IMR-90 (cell line): ENCODE data around the gene HAUS5. TPM values are rescaled to one million over a fixed set of nuclear protein-coding genes. Genes with fewer than 3 reads are reported as not detected.

Source experiments
- ATAC-seq: fragments of 200-7000 bp; cut with Tn5 transposase; 2 replicates; pipeline ENCODE4 v1.9.1; 2020; ENCODE audit warnings: low read depth, mild to moderate bottlenecking, moderate library complexity
- BruUV-seq: library from RNA; stranded (reverse); fragments of 400-500 nt; replicated peaks from 2 replicates; lab custom pipeline; 2021; lab: Mats Ljungman, UMichigan
- CTCF ChIA-PET: fragments of 300-600 bp; formaldehyde crosslinking; extraction: SDS; loops from one replicate; lab custom pipeline; 2021; ENCODE audit warnings: antibody characterized with exemption; lab: Yijun Ruan, JAX
- POLR2A ChIA-PET: fragments of 300-600 bp; sonication (Branson Sonifier 250); formaldehyde crosslinking; loops from one replicate; lab custom pipeline; 2022; ENCODE audit warnings: antibody characterized with exemption; ENCODE audit not compliant: unreplicated experiment; lab: Charles Lee
- DNase-seq: peaks from one replicate; pipeline ENCODE4 v3.0.0; 2013
- H2AFZ ChIP-seq: replicated peaks from 2 replicates; pipeline ENCODE3; 2013; ENCODE audit warnings: low read length, mild to moderate bottlenecking; ENCODE audit not compliant: poor library complexity
- H2AK5ac ChIP-seq: 2 replicates; pipeline ENCODE4 v1.6.1; 2013; ENCODE audit warnings: low read depth, low read length, inconsistent platforms
- H2AK9ac ChIP-seq: replicated peaks from 2 replicates; pipeline ENCODE3; 2013; ENCODE audit warnings: mild to moderate bottlenecking, low read depth, low read length, moderate library complexity; ENCODE audit not compliant: poor library complexity
- H2BK120ac ChIP-seq: 2 replicates; pipeline ENCODE4 v1.6.1; 2013; ENCODE audit warnings: low read depth, low read length, inconsistent platforms
- H2BK15ac ChIP-seq: 3 replicates; pipeline ENCODE4 v1.6.1; 2013; ENCODE audit warnings: low read depth, low read length, inconsistent platforms
- H2BK20ac ChIP-seq: 2 replicates; pipeline ENCODE4 v1.6.1; 2013; ENCODE audit warnings: low read depth, mild to moderate bottlenecking, inconsistent platforms, low read length, moderate library complexity
- H2BK5ac ChIP-seq: 2 replicates; pipeline ENCODE4 v1.6.1; 2013; ENCODE audit warnings: mild to moderate bottlenecking, low read depth, low read length, inconsistent platforms; ENCODE audit not compliant: poor library complexity, severe bottlenecking
- H3K14ac ChIP-seq: replicated peaks from 2 replicates; pipeline ENCODE4 v1.6.1; 2013; ENCODE audit warnings: low read depth, low read length, inconsistent platforms
- H3K18ac ChIP-seq: 2 replicates; pipeline ENCODE4 v1.6.1; 2013; ENCODE audit warnings: low read depth, low read length, control low read depth
- H3K23ac ChIP-seq: 2 replicates; pipeline ENCODE4 v1.6.1; 2013; ENCODE audit warnings: low read depth, low read length, inconsistent platforms
- H3K27ac ChIP-seq: 2 replicates; pipeline ENCODE4 v1.5.1; 2013; ENCODE audit warnings: mild to moderate bottlenecking, control low read depth, low read length; ENCODE audit not compliant: insufficient read depth
- H3K27me3 ChIP-seq: 2 replicates; pipeline ENCODE4 v1.6.1; 2013; ENCODE audit warnings: low read length; ENCODE audit not compliant: control insufficient read depth, insufficient read depth
- H3K36me3 ChIP-seq: 2 replicates; pipeline ENCODE4 v1.6.1; 2013; ENCODE audit warnings: low read length, mixed read lengths; ENCODE audit not compliant: control insufficient read depth, insufficient read depth
- H3K4ac ChIP-seq: 2 replicates; pipeline ENCODE4 v1.6.1; 2013; ENCODE audit warnings: low read depth, low read length, inconsistent platforms
- H3K4me1 ChIP-seq: 2 replicates; pipeline ENCODE4 v1.6.1; 2013; ENCODE audit warnings: low read length, mixed read lengths; ENCODE audit not compliant: control insufficient read depth, insufficient read depth
- H3K4me2 ChIP-seq: 2 replicates; pipeline ENCODE4 v1.6.1; 2013; ENCODE audit warnings: low read depth, mild to moderate bottlenecking, control low read depth, low read length, moderate library complexity
- H3K4me3 ChIP-seq: 2 replicates; pipeline ENCODE4 v1.5.1; 2013; ENCODE audit warnings: low read depth, mild to moderate bottlenecking, control low read depth, low read length, moderate library complexity; ENCODE audit not compliant: insufficient read depth
- H3K56ac ChIP-seq: 2 replicates; pipeline ENCODE4 v1.6.1; 2013; ENCODE audit warnings: low read length, inconsistent platforms; ENCODE audit not compliant: insufficient read depth; ENCODE audit errors: extremely low read depth
- H3K79me1 ChIP-seq, 2 experiments: 2 replicates each; pipeline ENCODE4 v1.6.1; 2013; ENCODE audit warnings: low read length in 2 of 2, inconsistent platforms in 1 of 2, low read depth in 1 of 2
- H3K9ac ChIP-seq: 2 replicates; pipeline ENCODE4 v1.6.1; 2013; ENCODE audit warnings: low read depth, low read length, control low read depth
- H3K9me1 ChIP-seq: 2 replicates; pipeline ENCODE4 v1.6.1; 2013; ENCODE audit warnings: low read length, inconsistent platforms; ENCODE audit not compliant: insufficient read depth
- H3K9me3 ChIP-seq: 2 replicates; pipeline ENCODE4 v1.6.1; 2013; ENCODE audit warnings: low read length; ENCODE audit not compliant: control insufficient read depth, insufficient read depth
- H4K20me1 ChIP-seq: 2 replicates; pipeline ENCODE4 v1.6.1; 2013; ENCODE audit warnings: low read length, inconsistent platforms; ENCODE audit not compliant: insufficient read depth
- H4K5ac ChIP-seq: 2 replicates; pipeline ENCODE4 v1.6.1; 2013; ENCODE audit warnings: mild to moderate bottlenecking, low read depth, low read length, control low read depth
- H4K8ac ChIP-seq, 2 experiments: 2 replicates each; pipeline ENCODE4 v1.6.1; 2013; ENCODE audit warnings: low read depth in 2 of 2, low read length in 2 of 2, control low read depth in 1 of 2, inconsistent platforms in 1 of 2
- H4K91ac ChIP-seq: 2 replicates; pipeline ENCODE4 v1.6.1; 2013; ENCODE audit warnings: low read depth, low read length, inconsistent platforms; ENCODE audit not compliant: insufficient read depth
- CEBPB ChIP-seq: IDR thresholded peaks from 2 replicates; pipeline ENCODE4 v1.6.1; 2012; ENCODE audit warnings: low read depth, low read length, improper control_type of control experiment
- CHD1 ChIP-seq: IDR thresholded peaks from 2 replicates; pipeline ENCODE4 v1.6.1; 2012; ENCODE audit warnings: low read depth, low read length, improper control_type of control experiment
- NFE2L2 ChIP-seq: fragments of 150-350 bp; IDR thresholded peaks from 2 replicates; pipeline ENCODE4 v1.6.1; 2016; ENCODE audit warnings: low read depth, mild to moderate bottlenecking, low read length
- POLR2A ChIP-seq: IDR thresholded peaks from 2 replicates; pipeline ENCODE4 v1.6.1; 2012; ENCODE audit warnings: mild to moderate bottlenecking, low read depth, low read length
- RCOR1 ChIP-seq: IDR thresholded peaks from 2 replicates; pipeline ENCODE4 v1.6.1; 2012; ENCODE audit warnings: mild to moderate bottlenecking, low read length, improper control_type of control experiment; ENCODE audit not compliant: insufficient replicate concordance
- SMC3 ChIP-seq: fragments of 150-350 bp; IDR thresholded peaks from 2 replicates; pipeline ENCODE4 v1.6.1; 2016; ENCODE audit warnings: low read depth, mild to moderate bottlenecking, antibody characterized with exemption, low read length, moderate library complexity
- WGBS, 2 experiments: methylation state at CpG; one replicate each; pipeline versions ENCODE4 v1.1.5 to v1.1.7; 2013; ENCODE audit warnings: missing lambda C conversion rate in 2 of 2; ENCODE audit not compliant: insufficient read length in 1 of 2; ENCODE audit errors: extremely low coverage in 2 of 2; 5-methylcytosine and 5-hydroxymethylcytosine counted together
- dilution Hi-C: fragments of 300-500 bp; cut with HindIII; formaldehyde crosslinking; loops from one replicate; pipeline ENCODE4 v1.14.3; 2018; ENCODE audit warnings: low sequenced_read_pairs; ENCODE audit not compliant: unreplicated experiment
- in situ Hi-C: fragments of 300-500 bp; cut with MboI; formaldehyde crosslinking; loops from 3 replicates; pipeline ENCODE4 v1.14.3; 2019; ENCODE audit warnings: low sequenced_read_pairs, inconsistent platforms, mixed read lengths
- intact Hi-C: fragments of 100-400 bp; cut with micrococcal nuclease; formaldehyde crosslinking; loops from 2 replicates; pipeline ENCODE4 v1.10.0; 2022
- polyA plus RNA-seq, 3 experiments: library from polyadenylated mRNA; depleted of rRNA; stranded (reverse); fragments of >200 nt; gene quantifications; 2 replicates each; pipeline ENCODE4 v1.2.3, GENCODE V29; 2012; ENCODE audit warnings: low replicate concordance in 1 of 3
- total RNA-seq: library from RNA; depleted of rRNA; stranded (reverse); fragments of >200 nt; gene quantifications from 2 replicates; pipeline ENCODE4 v1.2.3, GENCODE V29; 2012
- TF ChIP-seq, protein P1 (sequence below): fragments of 150-350 bp; IDR thresholded peaks from 2 replicates; pipeline ENCODE4 v1.6.1; 2016; ENCODE audit warnings: low read depth, mild to moderate bottlenecking, low read length, moderate library complexity, borderline replicate concordance
- TF ChIP-seq, protein P2 (sequence below): conservative IDR thresholded peaks from 2 replicates; pipeline ENCODE4 v1.5.1; 2012; ENCODE audit warnings: mild to moderate bottlenecking, low read depth, low read length, improper control_type of control experiment

Gene HAUS5
- total and polyA plus RNA-seq, 2 of the 4 experiments (the other 2 are of a cell fraction) = 3.4 to 6.2 TPM

DNA sequence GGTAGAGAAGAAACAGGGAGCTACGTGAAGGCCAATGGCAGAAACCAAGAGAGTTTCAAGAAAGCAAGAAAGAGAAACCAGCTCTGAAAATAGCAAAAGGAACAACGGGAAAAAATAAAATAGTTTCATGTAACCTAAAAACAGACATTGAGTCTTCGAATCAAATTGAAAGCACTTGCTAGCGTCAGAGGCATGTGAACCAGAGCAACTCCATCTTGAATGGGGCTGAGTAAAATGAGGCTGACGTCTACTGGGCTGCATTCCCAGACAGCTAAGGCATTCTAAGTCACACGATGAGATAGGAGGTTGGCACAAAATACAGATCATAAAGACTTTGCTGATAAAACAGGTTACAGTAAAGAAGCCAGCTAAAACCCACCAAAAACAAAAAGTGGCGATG is 33.8 kb upstream of the HAUS5 start:
- WGBS, 2 experiments = 53% methylated on average over 2 of the region's 7 CpGs; no CpG with 5 or more reads in 1 of the 2 experiments
- no peak overlapping the region for H2AFZ ChIP-seq
- H3K79me1 ChIP-seq = no peaks in the 10 kb centered on the region
- no peak for ATAC-seq
- H2BK5ac ChIP-seq = no peak overlapping the region
- no peak overlapping the region for H3K4me3 ChIP-seq
- TF ChIP-seq RCOR1 = no peak
- TF ChIP-seq, protein P1, sequence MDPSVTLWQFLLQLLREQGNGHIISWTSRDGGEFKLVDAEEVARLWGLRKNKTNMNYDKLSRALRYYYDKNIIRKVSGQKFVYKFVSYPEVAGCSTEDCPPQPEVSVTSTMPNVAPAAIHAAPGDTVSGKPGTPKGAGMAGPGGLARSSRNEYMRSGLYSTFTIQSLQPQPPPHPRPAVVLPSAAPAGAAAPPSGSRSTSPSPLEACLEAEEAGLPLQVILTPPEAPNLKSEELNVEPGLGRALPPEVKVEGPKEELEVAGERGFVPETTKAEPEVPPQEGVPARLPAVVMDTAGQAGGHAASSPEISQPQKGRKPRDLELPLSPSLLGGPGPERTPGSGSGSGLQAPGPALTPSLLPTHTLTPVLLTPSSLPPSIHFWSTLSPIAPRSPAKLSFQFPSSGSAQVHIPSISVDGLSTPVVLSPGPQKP = no peak
- no peak for TF ChIP-seq SMC3
- no peak for TF ChIP-seq CEBPB
- TF ChIP-seq NFE2L2 = no peak
- TF ChIP-seq POLR2A = no peak
- no peak for TF ChIP-seq CHD1
- TF ChIP-seq, protein P2, sequence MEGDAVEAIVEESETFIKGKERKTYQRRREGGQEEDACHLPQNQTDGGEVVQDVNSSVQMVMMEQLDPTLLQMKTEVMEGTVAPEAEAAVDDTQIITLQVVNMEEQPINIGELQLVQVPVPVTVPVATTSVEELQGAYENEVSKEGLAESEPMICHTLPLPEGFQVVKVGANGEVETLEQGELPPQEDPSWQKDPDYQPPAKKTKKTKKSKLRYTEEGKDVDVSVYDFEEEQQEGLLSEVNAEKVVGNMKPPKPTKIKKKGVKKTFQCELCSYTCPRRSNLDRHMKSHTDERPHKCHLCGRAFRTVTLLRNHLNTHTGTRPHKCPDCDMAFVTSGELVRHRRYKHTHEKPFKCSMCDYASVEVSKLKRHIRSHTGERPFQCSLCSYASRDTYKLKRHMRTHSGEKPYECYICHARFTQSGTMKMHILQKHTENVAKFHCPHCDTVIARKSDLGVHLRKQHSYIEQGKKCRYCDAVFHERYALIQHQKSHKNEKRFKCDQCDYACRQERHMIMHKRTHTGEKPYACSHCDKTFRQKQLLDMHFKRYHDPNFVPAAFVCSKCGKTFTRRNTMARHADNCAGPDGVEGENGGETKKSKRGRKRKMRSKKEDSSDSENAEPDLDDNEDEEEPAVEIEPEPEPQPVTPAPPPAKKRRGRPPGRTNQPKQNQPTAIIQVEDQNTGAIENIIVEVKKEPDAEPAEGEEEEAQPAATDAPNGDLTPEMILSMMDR = no peak
- intact Hi-C loops = no loop called here
- H3K18ac ChIP-seq = no peak overlapping the region
- no TSS peak for BruUV-seq
- no peak overlapping the region for H4K8ac ChIP-seq
- no peak overlapping the region for H3K9ac ChIP-seq
- H4K5ac ChIP-seq = no peak overlapping the region
- H3K27me3 ChIP-seq = no peaks in the 10 kb centered on the region
- no peak overlapping the region for H3K27ac ChIP-seq
- no peaks in the 10 kb centered on the region for H3K9me1 ChIP-seq
- no peaks in the 10 kb centered on the region for H3K4me1 ChIP-seq
- DNase-seq = peak; percentile 12
- POLR2A ChIA-PET = no interaction called here
- dilution Hi-C loops = no loop called here
- no peak overlapping the region for H3K23ac ChIP-seq
- H3K9me3 ChIP-seq = peaks cover 15% of the 10 kb centered on the region
- H3K36me3 ChIP-seq = no peaks in the 10 kb centered on the region
- no peaks in the 10 kb centered on the region for H4K20me1 ChIP-seq
- no peak overlapping the region for H2BK120ac ChIP-seq
- no peak overlapping the region for H3K4me2 ChIP-seq
- H2BK15ac ChIP-seq = no peak overlapping the region
- in situ Hi-C loops = loop anchor here (25.0 kb wide), 1 partner anchor 241 kb away; the partner anchor contains the start of genes CD22 and FFAR1
- H3K4ac ChIP-seq = no peak overlapping the region
- no peak overlapping the region for H2BK20ac ChIP-seq
- H3K14ac ChIP-seq = no peak overlapping the region
- H2AK5ac ChIP-seq = no peak overlapping the region
- CTCF ChIA-PET = no interaction called here
- no peak overlapping the region for H3K56ac ChIP-seq
- no peak overlapping the region for H4K91ac ChIP-seq
- no peak overlapping the region for H2AK9ac ChIP-seq
